GM23248 (cell line): ENCODE results near the gene PLEKHD1.

Experiments
- EZH2 ChIP-seq: fragments of 200-600 bp; sonication (generic); IDR thresholded peaks from 2 replicates; pipeline ENCODE4 v1.6.1; 2018; ENCODE audit warnings: antibody characterized with exemption, mild to moderate bottlenecking; ENCODE audit not compliant: insufficient read depth, poor library complexity, severe bottlenecking
- EZH2phosphoT487 ChIP-seq: fragments of 200-600 bp; sonication (generic); IDR thresholded peaks from 2 replicates; pipeline ENCODE4 v1.6.1; 2018; ENCODE audit warnings: antibody characterized with exemption, moderate library complexity, mild to moderate bottlenecking, low read depth; ENCODE audit not compliant: insufficient read depth

GRCh38 chr14:69554500-69554899 is 70.0 kb downstream of the PLEKHD1 start:
- TF ChIP-seq EZH2 = no peak
- TF ChIP-seq EZH2phosphoT487 = no peak
